ENCODE data around the gene RNF13.

GRCh38 chr3:149832086-149832485, 19.1 kb downstream of the RNF13 start:
- TF ChIP-seq POLR2A (IDR thresholded peaks at IDR 0.05; ENCODE audit: low read length) (no peak), GATA1 (IDR thresholded peaks at IDR 0.05; ENCODE audit: low read depth, low read length) (no peak)
